ENCODE results near the gene LINS1. TPM values are rescaled to one million over a fixed set of nuclear protein-coding genes. Genes with fewer than 3 reads are reported as not detected.

The LINS1 gene
- total and polyA plus RNA-seq, 2 experiments from 2014 or later: 11.7 to 15.4 TPM

DNA sequence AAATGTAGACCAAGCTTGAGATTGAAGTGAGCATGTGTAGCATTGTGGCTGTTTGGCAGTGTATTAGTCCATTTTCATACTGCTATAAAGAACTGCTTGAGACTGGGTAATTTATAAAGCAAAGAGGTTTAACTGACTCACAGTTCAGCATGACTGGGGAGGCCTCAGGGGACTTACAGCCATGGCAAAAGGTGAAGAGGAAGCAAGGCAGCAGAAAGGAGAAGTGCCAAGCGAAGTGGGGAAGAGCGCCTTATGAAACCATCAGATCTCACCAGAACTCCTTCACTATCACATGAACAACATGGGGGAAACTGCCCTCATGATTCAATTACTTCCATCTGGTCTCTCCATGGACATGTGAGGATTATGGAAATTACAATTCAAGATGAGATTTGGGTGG is 64.7 kb downstream of the LINS1 start:
- Histone ChIP-seq H3K4me3 (no peak overlapping the region), H4K20me1 (replicated peaks; ENCODE audit: insufficient read depth) (no peaks in the 10 kb centered on the region)
- H3K27me3 Mint-ChIP-seq (ENCODE audit: insufficient read depth, low read depth, poor library complexity): peaks cover 2% of the 10 kb centered on the region

More for the DNA sequence above, 64.7 kb downstream of the LINS1 start:
- H3K4me1 Mint-ChIP-seq: no peaks in the 10 kb centered on the region
- DNase-seq (ENCODE audit: low spot score) (no peak), ATAC-seq (no peak)
- no peak overlapping the region for H3K27ac Mint-ChIP-seq
- H3K9me3 Mint-ChIP-seq: peaks cover 27% of the 10 kb centered on the region
- no peaks in the 10 kb centered on the region for H3K27me3 ChIP-seq (ENCODE audit: insufficient read depth)
- no peak overlapping the region for H2AFZ ChIP-seq
- H3K36me3 Mint-ChIP-seq (ENCODE audit: low read depth): peaks cover 5% of the 10 kb centered on the region; the same call in 2 of the 3 replicates
- H3K9me2 ChIP-seq (ENCODE audit: insufficient read depth): no peaks in the 10 kb centered on the region
- no peaks in the 10 kb centered on the region for H3F3A ChIP-seq (replicated peaks; ENCODE audit: low read depth)
- no peaks in the 10 kb centered on the region for H3K4me1 ChIP-seq (ENCODE audit: insufficient read depth)
- no peak overlapping the region for H3K4me2 ChIP-seq
- TF ChIP-seq ZNF331 (CRISPR knock-in tag; IDR thresholded peaks at IDR 0.05; ENCODE audit: low read depth) (no peak), EZH2 (IDR thresholded peaks at IDR 0.05; ENCODE audit: low read depth, unreplicated experiment) (no peak), STAT1 (IDR thresholded peaks at IDR 0.05; ENCODE audit: unreplicated experiment) (no peak), CTCF (conservative IDR thresholded peaks at IDR 0.05; ENCODE audit: low read depth in 2 of 2) (no peak), CREB1 (CRISPR knock-in tag; IDR thresholded peaks at IDR 0.05; ENCODE audit: low read depth) (no peak), REST (IDR thresholded peaks at IDR 0.05; ENCODE audit: unreplicated experiment) (no peak), EZH2phosphoT487 (IDR thresholded peaks at IDR 0.05; ENCODE audit: unreplicated experiment) (no peak), POLR2AphosphoS5 (IDR thresholded peaks at IDR 0.05; ENCODE audit: low read depth) (no peak), ZNF114 (CRISPR knock-in tag; IDR thresholded peaks at IDR 0.05) (no peak), JUNB (IDR thresholded peaks at IDR 0.05; ENCODE audit: unreplicated experiment) (no peak), ETS1 (IDR thresholded peaks at IDR 0.05) (no peak), NANOG (IDR thresholded peaks at IDR 0.05; ENCODE audit: borderline replicate concordance) (no peak)
- TF ChIP-seq, protein P1, sequence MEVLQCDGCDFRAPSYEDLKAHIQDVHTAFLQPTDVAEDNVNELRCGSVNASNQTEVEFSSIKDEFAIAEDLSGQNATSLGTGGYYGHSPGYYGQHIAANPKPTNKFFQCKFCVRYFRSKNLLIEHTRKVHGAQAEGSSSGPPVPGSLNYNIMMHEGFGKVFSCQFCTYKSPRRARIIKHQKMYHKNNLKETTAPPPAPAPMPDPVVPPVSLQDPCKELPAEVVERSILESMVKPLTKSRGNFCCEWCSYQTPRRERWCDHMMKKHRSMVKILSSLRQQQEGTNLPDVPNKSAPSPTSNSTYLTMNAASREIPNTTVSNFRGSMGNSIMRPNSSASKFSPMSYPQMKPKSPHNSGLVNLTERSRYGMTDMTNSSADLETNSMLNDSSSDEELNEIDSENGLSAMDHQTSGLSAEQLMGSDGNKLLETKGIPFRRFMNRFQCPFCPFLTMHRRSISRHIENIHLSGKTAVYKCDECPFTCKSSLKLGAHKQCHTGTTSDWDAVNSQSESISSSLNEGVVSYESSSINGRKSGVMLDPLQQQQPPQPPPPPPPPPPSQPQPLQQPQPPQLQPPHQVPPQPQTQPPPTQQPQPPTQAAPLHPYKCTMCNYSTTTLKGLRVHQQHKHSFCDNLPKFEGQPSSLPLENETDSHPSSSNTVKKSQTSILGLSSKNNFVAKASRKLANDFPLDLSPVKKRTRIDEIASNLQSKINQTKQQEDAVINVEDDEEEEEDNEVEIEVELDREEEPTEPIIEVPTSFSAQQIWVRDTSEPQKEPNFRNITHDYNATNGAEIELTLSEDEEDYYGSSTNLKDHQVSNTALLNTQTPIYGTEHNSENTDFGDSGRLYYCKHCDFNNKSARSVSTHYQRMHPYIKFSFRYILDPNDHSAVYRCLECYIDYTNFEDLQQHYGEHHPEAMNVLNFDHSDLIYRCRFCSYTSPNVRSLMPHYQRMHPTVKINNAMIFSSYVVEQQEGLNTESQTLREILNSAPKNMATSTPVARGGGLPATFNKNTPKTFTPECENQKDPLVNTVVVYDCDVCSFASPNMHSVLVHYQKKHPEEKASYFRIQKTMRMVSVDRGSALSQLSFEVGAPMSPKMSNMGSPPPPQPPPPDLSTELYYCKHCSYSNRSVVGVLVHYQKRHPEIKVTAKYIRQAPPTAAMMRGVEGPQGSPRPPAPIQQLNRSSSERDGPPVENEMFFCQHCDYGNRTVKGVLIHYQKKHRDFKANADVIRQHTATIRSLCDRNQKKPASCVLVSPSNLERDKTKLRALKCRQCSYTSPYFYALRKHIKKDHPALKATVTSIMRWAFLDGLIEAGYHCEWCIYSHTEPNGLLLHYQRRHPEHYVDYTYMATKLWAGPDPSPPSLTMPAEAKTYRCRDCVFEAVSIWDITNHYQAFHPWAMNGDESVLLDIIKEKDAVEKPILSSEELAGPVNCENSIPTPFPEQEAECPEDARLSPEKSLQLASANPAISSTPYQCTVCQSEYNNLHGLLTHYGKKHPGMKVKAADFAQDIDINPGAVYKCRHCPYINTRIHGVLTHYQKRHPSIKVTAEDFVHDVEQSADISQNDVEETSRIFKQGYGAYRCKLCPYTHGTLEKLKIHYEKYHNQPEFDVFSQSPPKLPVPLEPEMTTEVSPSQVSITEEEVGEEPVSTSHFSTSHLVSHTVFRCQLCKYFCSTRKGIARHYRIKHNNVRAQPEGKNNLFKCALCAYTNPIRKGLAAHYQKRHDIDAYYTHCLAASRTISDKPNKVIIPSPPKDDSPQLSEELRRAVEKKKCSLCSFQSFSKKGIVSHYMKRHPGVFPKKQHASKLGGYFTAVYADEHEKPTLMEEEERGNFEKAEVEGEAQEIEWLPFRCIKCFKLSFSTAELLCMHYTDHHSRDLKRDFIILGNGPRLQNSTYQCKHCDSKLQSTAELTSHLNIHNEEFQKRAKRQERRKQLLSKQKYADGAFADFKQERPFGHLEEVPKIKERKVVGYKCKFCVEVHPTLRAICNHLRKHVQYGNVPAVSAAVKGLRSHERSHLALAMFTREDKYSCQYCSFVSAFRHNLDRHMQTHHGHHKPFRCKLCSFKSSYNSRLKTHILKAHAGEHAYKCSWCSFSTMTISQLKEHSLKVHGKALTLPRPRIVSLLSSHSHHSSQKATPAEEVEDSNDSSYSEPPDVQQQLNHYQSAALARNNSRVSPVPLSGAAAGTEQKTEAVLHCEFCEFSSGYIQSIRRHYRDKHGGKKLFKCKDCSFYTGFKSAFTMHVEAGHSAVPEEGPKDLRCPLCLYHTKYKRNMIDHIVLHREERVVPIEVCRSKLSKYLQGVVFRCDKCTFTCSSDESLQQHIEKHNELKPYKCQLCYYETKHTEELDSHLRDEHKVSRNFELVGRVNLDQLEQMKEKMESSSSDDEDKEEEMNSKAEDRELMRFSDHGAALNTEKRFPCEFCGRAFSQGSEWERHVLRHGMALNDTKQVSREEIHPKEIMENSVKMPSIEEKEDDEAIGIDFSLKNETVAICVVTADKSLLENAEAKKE (CRISPR knock-in tag; IDR thresholded peaks at IDR 0.05): no peak
- no peaks in the 10 kb centered on the region for H3K36me3 ChIP-seq (ENCODE audit: insufficient read depth)
- no peak overlapping the region for H3K4me3 Mint-ChIP-seq
- no peak overlapping the region for H3K27ac ChIP-seq (ENCODE audit: low read depth)
- no peaks in the 10 kb centered on the region for H3K79me2 ChIP-seq (replicated peaks; ENCODE audit: insufficient read depth)
